GM21737 (cell line): ENCODE measurements around the gene DEFB119.
"Not testable (repeated sequence)": the region's sequence is repeated elsewhere in the genome, so short reads cannot be mapped to it uniquely, and the experiment has no call there.

ENCODE experiments used
- ATAC-seq: cut with Tn5 transposase; IDR thresholded peaks from one replicate; pipeline ENCODE4 v1.9.1; 2021; ENCODE audit warnings: mild to moderate bottlenecking, moderate library complexity; ENCODE audit not compliant: unreplicated experiment

The DEFB119 gene

GRCh38 chr20:31390490-31390889 is at the start of gene DEFB119:
Gene DEFB119, minus strand, starts transcription at chr20:31390590. Its CDS starts 107 bp downstream, at chr20:31390483.
- no peak for ATAC-seq

- no peak for ATAC-seq
Measured at GRCh38 chr20:31430568-31431115, 40.3 kb upstream of the DEFB119 start.

GRCh38 chr20:31427576-31427975 is 37.2 kb upstream of the DEFB119 start:
- not testable (repeated sequence) for ATAC-seq

GRCh38 chr20:31426891-31427551 is 36.6 kb upstream of the DEFB119 start:
- ATAC-seq, result not testable (repeated sequence)

GRCh38 chr20:31425797-31426196 is 35.4 kb upstream of the DEFB119 start:
- no peak for ATAC-seq

- ATAC-seq, result no peak
Measured at GRCh38 chr20:31418307-31418706, 27.9 kb upstream of the DEFB119 start.

- no peak for ATAC-seq
Measured at GRCh38 chr20:31415653-31416052, 25.3 kb upstream of the DEFB119 start.

GRCh38 chr20:31414381-31414780 is 24.0 kb upstream of the DEFB119 start:
- ATAC-seq, result no peak

GRCh38 chr20:31410011-31410410 is 19.6 kb upstream of the DEFB119 start:
- no peak for ATAC-seq

GRCh38 chr20:31406115-31406514 is 15.7 kb upstream of the DEFB119 start, which contains the start of gene DEFB121:
Gene DEFB121, minus strand, starts transcription at chr20:31406215. Its CDS starts 63 bp downstream, at chr20:31406152.
- no peak for ATAC-seq

- ATAC-seq, result no peak
Measured at GRCh38 chr20:31403886-31404285, 13.5 kb upstream of the DEFB119 start.

- ATAC-seq, result no peak
Measured at GRCh38 chr20:31394900-31395299, 4.5 kb upstream of the DEFB119 start.

- ATAC-seq, result no peak
Measured at GRCh38 chr20:31392836-31393235, 2.4 kb upstream of the DEFB119 start.

GRCh38 chr20:31374346-31374745 is 16.0 kb downstream of the DEFB119 start:
- ATAC-seq, result no peak

- ATAC-seq, result no peak
Measured at GRCh38 chr20:31368301-31368700, 22.1 kb downstream of the DEFB119 start, which contains the start of gene DEFB118. Gene DEFB118, plus strand, starts transcription at chr20:31368601. Its CDS starts 50 bp downstream, at chr20:31368651.

GRCh38 chr20:31364272-31364671 is 26.1 kb downstream of the DEFB119 start:
- ATAC-seq, result not testable (repeated sequence)

- no peak for ATAC-seq
Measured at GRCh38 chr20:31363295-31363694, 27.1 kb downstream of the DEFB119 start.

- ATAC-seq, result no peak
Measured at GRCh38 chr20:31355981-31356380, 34.4 kb downstream of the DEFB119 start.

GRCh38 chr20:31341470-31341869 is 48.9 kb downstream of the DEFB119 start:
- ATAC-seq, result no peak

GRCh38 chr20:31330893-31331292 is 59.5 kb downstream of the DEFB119 start:
- no peak for ATAC-seq
